Fibroblast of lung (primary cell): ENCODE results near the gene CLIP2.

Experiments used
- EZH2 ChIP-seq: IDR thresholded peaks from 2 replicates; pipeline ENCODE4 v1.5.1; 2012; ENCODE audit warnings: low read length, control low read depth, mild to moderate bottlenecking; ENCODE audit errors: missing control alignments
- TF ChIP-seq, protein P1 (sequence below), 2 donors: IDR thresholded peaks in 1 of 2; conservative IDR thresholded peaks in 1 of 2; 1 replicate in 1 of 2; 2 replicates in 1 of 2; pipeline ENCODE4 v1.5.1; 2011 to 2012; ENCODE audit warnings: low read length in 2 of 2, control low read depth in 1 of 2, inconsistent platforms in 1 of 2, low read depth in 1 of 2, mild to moderate bottlenecking in 1 of 2

DNA sequence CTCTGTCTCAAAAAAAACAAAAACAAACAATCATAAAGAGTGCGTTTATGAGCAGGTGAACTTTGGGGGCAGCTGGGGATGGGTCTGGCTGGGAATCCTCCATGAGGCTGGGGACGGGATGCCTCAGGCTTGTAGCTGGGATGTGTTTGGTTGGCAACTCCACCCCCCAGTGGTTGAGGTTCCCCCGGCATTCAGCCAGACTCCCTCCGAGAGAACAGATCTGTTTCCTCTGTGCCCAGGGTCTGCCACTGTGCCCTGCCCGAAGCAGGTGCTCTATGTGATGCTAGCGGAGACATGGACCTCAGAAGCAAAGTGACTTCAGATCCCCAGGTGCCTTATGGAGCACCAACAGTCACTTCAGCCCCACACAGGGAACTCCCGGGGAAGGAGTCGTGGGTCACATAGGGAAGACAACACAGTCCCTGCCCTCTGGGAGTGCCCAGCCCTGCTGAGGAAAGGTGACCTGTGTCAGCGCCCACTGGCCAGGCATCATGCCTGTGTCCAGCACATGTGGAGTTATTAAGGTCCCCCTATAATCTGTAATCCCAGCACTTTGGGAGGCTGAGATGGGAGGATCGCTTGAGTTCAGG lies 135.2 kb downstream of the CLIP2 start:
- no peak for TF ChIP-seq EZH2
- TF ChIP-seq, protein P1, sequence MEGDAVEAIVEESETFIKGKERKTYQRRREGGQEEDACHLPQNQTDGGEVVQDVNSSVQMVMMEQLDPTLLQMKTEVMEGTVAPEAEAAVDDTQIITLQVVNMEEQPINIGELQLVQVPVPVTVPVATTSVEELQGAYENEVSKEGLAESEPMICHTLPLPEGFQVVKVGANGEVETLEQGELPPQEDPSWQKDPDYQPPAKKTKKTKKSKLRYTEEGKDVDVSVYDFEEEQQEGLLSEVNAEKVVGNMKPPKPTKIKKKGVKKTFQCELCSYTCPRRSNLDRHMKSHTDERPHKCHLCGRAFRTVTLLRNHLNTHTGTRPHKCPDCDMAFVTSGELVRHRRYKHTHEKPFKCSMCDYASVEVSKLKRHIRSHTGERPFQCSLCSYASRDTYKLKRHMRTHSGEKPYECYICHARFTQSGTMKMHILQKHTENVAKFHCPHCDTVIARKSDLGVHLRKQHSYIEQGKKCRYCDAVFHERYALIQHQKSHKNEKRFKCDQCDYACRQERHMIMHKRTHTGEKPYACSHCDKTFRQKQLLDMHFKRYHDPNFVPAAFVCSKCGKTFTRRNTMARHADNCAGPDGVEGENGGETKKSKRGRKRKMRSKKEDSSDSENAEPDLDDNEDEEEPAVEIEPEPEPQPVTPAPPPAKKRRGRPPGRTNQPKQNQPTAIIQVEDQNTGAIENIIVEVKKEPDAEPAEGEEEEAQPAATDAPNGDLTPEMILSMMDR (conservative IDR thresholded peaks at IDR 0.05 in 1 of 2, IDR thresholded peaks at IDR 0.05 in 1 of 2; ENCODE audit: low read depth in 1 of 2, low read length in 2 of 2): no peak
